ENCODE data around the gene POLR2L. TPM values are rescaled to one million over a fixed set of nuclear protein-coding genes. Genes with fewer than 3 reads are reported as not detected.

POLR2L gene
- polyA plus RNA-seq, 1 of the 3 experiments (the other 2 are of a cell fraction): 540 TPM

DNA sequence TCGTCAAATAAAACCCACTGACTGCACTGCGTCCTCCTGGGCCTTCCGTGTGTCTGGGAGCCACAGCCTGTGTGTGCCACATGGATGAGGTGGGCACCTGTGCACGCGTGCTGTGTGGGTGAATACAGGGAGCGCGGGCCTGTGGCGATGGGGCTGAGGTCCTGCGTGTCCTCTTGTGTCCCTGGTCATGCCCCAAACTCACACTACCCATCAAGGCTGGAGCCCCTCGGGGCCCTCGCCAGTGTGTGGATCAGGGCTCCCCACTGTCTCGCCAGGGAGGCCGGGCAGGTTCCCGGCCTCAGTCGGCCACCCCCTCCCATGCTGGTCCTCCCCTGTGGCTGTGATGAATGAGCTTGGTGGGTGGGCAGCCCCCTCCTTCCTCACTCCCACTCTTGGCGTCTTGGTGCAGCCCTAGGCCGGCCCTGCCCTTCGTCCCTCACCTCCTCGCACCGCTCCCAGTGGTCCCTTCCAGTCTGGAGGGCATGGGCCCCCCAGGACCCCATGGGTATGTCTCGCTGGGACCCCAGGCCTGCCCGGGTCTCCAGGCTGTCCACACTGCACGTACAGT is 10.3 kb downstream of the POLR2L start:
- TF ChIP-seq ELF1 (IDR thresholded peaks at IDR 0.05): no peak
- no peak for TF ChIP-seq FOSL2 (IDR thresholded peaks at IDR 0.05; ENCODE audit: borderline replicate concordance, low read depth)
- TF ChIP-seq RCOR1 (IDR thresholded peaks at IDR 0.05; ENCODE audit: low read length): no peak
- TF ChIP-seq JUND (IDR thresholded peaks at IDR 0.05): no peak
- no peak for TF ChIP-seq EZH2phosphoT487 (IDR thresholded peaks at IDR 0.05; ENCODE audit: borderline replicate concordance, low read depth)
- TF ChIP-seq POLR2AphosphoS5 (IDR thresholded peaks at IDR 0.05; ENCODE audit: low read depth, low read length): no peak
- no peak for TF ChIP-seq FOXJ3 (CRISPR knock-in tag; IDR thresholded peaks at IDR 0.05)
- TF ChIP-seq, protein P1, sequence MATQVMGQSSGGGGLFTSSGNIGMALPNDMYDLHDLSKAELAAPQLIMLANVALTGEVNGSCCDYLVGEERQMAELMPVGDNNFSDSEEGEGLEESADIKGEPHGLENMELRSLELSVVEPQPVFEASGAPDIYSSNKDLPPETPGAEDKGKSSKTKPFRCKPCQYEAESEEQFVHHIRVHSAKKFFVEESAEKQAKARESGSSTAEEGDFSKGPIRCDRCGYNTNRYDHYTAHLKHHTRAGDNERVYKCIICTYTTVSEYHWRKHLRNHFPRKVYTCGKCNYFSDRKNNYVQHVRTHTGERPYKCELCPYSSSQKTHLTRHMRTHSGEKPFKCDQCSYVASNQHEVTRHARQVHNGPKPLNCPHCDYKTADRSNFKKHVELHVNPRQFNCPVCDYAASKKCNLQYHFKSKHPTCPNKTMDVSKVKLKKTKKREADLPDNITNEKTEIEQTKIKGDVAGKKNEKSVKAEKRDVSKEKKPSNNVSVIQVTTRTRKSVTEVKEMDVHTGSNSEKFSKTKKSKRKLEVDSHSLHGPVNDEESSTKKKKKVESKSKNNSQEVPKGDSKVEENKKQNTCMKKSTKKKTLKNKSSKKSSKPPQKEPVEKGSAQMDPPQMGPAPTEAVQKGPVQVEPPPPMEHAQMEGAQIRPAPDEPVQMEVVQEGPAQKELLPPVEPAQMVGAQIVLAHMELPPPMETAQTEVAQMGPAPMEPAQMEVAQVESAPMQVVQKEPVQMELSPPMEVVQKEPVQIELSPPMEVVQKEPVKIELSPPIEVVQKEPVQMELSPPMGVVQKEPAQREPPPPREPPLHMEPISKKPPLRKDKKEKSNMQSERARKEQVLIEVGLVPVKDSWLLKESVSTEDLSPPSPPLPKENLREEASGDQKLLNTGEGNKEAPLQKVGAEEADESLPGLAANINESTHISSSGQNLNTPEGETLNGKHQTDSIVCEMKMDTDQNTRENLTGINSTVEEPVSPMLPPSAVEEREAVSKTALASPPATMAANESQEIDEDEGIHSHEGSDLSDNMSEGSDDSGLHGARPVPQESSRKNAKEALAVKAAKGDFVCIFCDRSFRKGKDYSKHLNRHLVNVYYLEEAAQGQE (IDR thresholded peaks at IDR 0.05; ENCODE audit: low read depth, low read length): no peak
- no peak for TF ChIP-seq GABPA (IDR thresholded peaks at IDR 0.05; ENCODE audit: low read depth)
- no peak for TF ChIP-seq MXI1 (IDR thresholded peaks at IDR 0.05; ENCODE audit: low read depth, low read length)
- TF ChIP-seq YY1 (IDR thresholded peaks at IDR 0.05; ENCODE audit: low read depth): no peak
- TF ChIP-seq, protein P2, sequence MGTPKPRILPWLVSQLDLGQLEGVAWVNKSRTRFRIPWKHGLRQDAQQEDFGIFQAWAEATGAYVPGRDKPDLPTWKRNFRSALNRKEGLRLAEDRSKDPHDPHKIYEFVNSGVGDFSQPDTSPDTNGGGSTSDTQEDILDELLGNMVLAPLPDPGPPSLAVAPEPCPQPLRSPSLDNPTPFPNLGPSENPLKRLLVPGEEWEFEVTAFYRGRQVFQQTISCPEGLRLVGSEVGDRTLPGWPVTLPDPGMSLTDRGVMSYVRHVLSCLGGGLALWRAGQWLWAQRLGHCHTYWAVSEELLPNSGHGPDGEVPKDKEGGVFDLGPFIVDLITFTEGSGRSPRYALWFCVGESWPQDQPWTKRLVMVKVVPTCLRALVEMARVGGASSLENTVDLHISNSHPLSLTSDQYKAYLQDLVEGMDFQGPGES (IDR thresholded peaks at IDR 0.05; ENCODE audit: low read depth, low read length): no peak
- TF ChIP-seq, protein P3, sequence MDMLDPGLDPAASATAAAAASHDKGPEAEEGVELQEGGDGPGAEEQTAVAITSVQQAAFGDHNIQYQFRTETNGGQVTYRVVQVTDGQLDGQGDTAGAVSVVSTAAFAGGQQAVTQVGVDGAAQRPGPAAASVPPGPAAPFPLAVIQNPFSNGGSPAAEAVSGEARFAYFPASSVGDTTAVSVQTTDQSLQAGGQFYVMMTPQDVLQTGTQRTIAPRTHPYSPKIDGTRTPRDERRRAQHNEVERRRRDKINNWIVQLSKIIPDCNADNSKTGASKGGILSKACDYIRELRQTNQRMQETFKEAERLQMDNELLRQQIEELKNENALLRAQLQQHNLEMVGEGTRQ (IDR thresholded peaks at IDR 0.05; ENCODE audit: borderline replicate concordance, low read depth, low read length): no peak
- no peak for TF ChIP-seq TAF1 (IDR thresholded peaks at IDR 0.05; ENCODE audit: borderline replicate concordance, low read depth, low read length)
- no peak for TF ChIP-seq RXRA (IDR thresholded peaks at IDR 0.05; ENCODE audit: borderline replicate concordance, low read depth)
- no peak for TF ChIP-seq GATA2 (CRISPR knock-in tag; IDR thresholded peaks at IDR 0.05)
- TF ChIP-seq, protein P4, sequence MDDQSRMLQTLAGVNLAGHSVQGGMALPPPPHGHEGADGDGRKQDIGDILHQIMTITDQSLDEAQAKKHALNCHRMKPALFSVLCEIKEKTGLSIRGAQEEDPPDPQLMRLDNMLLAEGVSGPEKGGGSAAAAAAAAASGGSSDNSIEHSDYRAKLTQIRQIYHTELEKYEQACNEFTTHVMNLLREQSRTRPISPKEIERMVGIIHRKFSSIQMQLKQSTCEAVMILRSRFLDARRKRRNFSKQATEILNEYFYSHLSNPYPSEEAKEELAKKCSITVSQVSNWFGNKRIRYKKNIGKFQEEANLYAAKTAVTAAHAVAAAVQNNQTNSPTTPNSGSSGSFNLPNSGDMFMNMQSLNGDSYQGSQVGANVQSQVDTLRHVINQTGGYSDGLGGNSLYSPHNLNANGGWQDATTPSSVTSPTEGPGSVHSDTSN (IDR thresholded peaks at IDR 0.05): no peak
- TF ChIP-seq, protein P5, sequence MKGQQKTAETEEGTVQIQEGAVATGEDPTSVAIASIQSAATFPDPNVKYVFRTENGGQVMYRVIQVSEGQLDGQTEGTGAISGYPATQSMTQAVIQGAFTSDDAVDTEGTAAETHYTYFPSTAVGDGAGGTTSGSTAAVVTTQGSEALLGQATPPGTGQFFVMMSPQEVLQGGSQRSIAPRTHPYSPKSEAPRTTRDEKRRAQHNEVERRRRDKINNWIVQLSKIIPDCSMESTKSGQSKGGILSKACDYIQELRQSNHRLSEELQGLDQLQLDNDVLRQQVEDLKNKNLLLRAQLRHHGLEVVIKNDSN (IDR thresholded peaks at IDR 0.05; ENCODE audit: borderline replicate concordance, low read depth): no peak
- CTCF ChIA-PET: interaction anchor here (0.8 to 2.3 kb wide), 4 partner anchors 13 to 93 kb away, joined by 3 to 9 read pairs (median 6); partner anchors contain the start of gene PNPLA2
- no peaks in the 10 kb centered on the region for H3K9me3 ChIP-seq
- peaks cover 25% of the 10 kb centered on the region for H4K20me1 ChIP-seq (ENCODE audit: insufficient read depth)
- peaks cover 14 to 37% of the 10 kb centered on the region in 2 experiments; a peak in 2 of 4 replicates for H3K4me1 ChIP-seq (ENCODE audit: control insufficient read depth in 1 of 2, insufficient read depth in 2 of 2, low read depth in 1 of 2, low read length in 1 of 2)
- peak overlapping the region; percentile 100 for H3K4me2 ChIP-seq
- peak overlapping the region; percentile 79 to 81 for H3K4me3 ChIP-seq (ENCODE audit: low read depth in 2 of 2, low read length in 1 of 2)
- no peaks in the 10 kb centered on the region for H3K9me2 ChIP-seq
- peaks cover 7 to 10% of the 10 kb centered on the region in 2 experiments for H3K36me3 ChIP-seq (replicated peaks in 1 of 2; ENCODE audit: control insufficient read depth in 1 of 2, insufficient read depth in 2 of 2, low read length in 1 of 2)
- POLR2A ChIA-PET: interaction anchor here (1.2 to 3.0 kb wide), 5 partner anchors 9 to 93 kb away, joined by 4 to 15 read pairs (median 9); partner anchors contain the start of genes PNPLA2 and TSPAN4
- peaks cover 23% of the 10 kb centered on the region for H3F3A ChIP-seq (replicated peaks; ENCODE audit: insufficient read depth)
- WGBS (ENCODE audit: low lambda C conversion rate): 41% methylated on average over 7 of the region's 23 CpGs
- DNase-seq: no peak
- no peak overlapping the region for H2AFZ ChIP-seq (ENCODE audit: low read depth)
- H3K27me3 ChIP-seq (ENCODE audit: insufficient read depth): no peaks in the 10 kb centered on the region
- H3K27ac ChIP-seq (ENCODE audit: low read depth in 2 of 2, low read length in 1 of 2): peak overlapping the region; percentile 65 to 82
- peaks cover 58% of the 10 kb centered on the region for H3K79me2 ChIP-seq (ENCODE audit: insufficient read depth)
- H3K9ac ChIP-seq: peak overlapping the region; percentile 80

All from SK-N-SH (cell line).